Colonic mucosa (tissue), 4 donors: ENCODE results near the gene MORC3. TPM values are rescaled to one million over a fixed set of nuclear protein-coding genes. Genes with fewer than 3 reads are reported as not detected.
"Not testable (repeated sequence)": the region's sequence is repeated elsewhere in the genome, so short reads cannot be mapped to it uniquely, and the experiment has no call there.

ENCODE experiments used
- DNase-seq: peaks from one replicate; pipeline ENCODE4 v3.0.0-alpha.2; 2020
- H3K27ac ChIP-seq: fragments of 200-600 bp; one replicate; pipeline ENCODE4 v1.8.0; 2021
- H3K27me3 ChIP-seq: fragments of 200-600 bp; one replicate; pipeline ENCODE4 v1.8.0; 2021
- H3K36me3 ChIP-seq: fragments of 200-600 bp; one replicate; pipeline ENCODE4 v1.8.0; 2021
- H3K4me1 ChIP-seq: fragments of 200-600 bp; one replicate; pipeline ENCODE4 v1.8.0; 2021; ENCODE audit warnings: mild to moderate bottlenecking
- H3K4me3 ChIP-seq: fragments of 200-600 bp; one replicate; pipeline ENCODE4 v1.8.0; 2021
- H3K9ac ChIP-seq, 2 donors: one replicate each; pipeline ENCODE4 v1.7.0; 2013; ENCODE audit warnings: control low read depth in 2 of 2, low read depth in 2 of 2, low read length in 2 of 2
- H3K9me3 ChIP-seq: fragments of 200-600 bp; one replicate; pipeline ENCODE4 v1.8.0; 2021
- intact Hi-C: fragments of 100-400 bp; cut with DNase I; formaldehyde crosslinking; loops from one replicate; pipeline ENCODE4 v1.14.1; 2022
- total RNA-seq, 2 donors: library from RNA; stranded (reverse); fragmentation: NEBNext Ultra II Directional in 1 of 2; extraction: Animal tissue kit (Norgen Biotek cat#: 25700) in 1 of 2; gene quantifications; one replicate each; pipeline ENCODE4 v1.2.1, GENCODE V29; 2021
- TF ChIP-seq, protein P1 (sequence below): fragments of 200-600 bp; IDR thresholded peaks from one replicate; pipeline ENCODE4 v1.8.0; 2022; ENCODE audit warnings: antibody characterized with exemption, mild to moderate bottlenecking
- donor health status: healthy.
- donor health status: DM: no; HTN: no; CAD: no.
- donor health status: DM: no; HTN: no; CAD: no.

Gene MORC3
- total RNA-seq, 2 donors from 2014 or later = 18.5 to 28.9 TPM

- H3K9me3 ChIP-seq = no peaks in the 10 kb centered on the region
- DNase-seq = no peak
- H3K4me3 ChIP-seq = no peak overlapping the region
- H3K27me3 ChIP-seq = no peaks in the 10 kb centered on the region
- no peak overlapping the region for H3K9ac ChIP-seq
- TF ChIP-seq, protein P1, sequence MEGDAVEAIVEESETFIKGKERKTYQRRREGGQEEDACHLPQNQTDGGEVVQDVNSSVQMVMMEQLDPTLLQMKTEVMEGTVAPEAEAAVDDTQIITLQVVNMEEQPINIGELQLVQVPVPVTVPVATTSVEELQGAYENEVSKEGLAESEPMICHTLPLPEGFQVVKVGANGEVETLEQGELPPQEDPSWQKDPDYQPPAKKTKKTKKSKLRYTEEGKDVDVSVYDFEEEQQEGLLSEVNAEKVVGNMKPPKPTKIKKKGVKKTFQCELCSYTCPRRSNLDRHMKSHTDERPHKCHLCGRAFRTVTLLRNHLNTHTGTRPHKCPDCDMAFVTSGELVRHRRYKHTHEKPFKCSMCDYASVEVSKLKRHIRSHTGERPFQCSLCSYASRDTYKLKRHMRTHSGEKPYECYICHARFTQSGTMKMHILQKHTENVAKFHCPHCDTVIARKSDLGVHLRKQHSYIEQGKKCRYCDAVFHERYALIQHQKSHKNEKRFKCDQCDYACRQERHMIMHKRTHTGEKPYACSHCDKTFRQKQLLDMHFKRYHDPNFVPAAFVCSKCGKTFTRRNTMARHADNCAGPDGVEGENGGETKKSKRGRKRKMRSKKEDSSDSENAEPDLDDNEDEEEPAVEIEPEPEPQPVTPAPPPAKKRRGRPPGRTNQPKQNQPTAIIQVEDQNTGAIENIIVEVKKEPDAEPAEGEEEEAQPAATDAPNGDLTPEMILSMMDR = no peak
- intact Hi-C loops = no loop called here
- H3K4me1 ChIP-seq = no peaks in the 10 kb centered on the region
- H3K27ac ChIP-seq = no peak overlapping the region
- no peaks in the 10 kb centered on the region for H3K36me3 ChIP-seq
Measured at GRCh38 chr21:36310016-36310415, 10.0 kb upstream of the MORC3 start.

GRCh38 chr21:36313446-36313845, 6.6 kb upstream of the MORC3 start:
- H3K36me3 ChIP-seq, H3K4me3 ChIP-seq, H3K4me1 ChIP-seq, intact Hi-C loops, H3K9ac ChIP-seq, H3K27me3 ChIP-seq, DNase-seq, H3K27ac ChIP-seq, H3K9me3 ChIP-seq: not testable (repeated sequence)

GRCh38 chr21:36316045-36316444, 4.0 kb upstream of the MORC3 start:
- H3K9ac ChIP-seq, H3K4me1 ChIP-seq, H3K4me3 ChIP-seq, intact Hi-C loops, H3K27me3 ChIP-seq, H3K9me3 ChIP-seq, H3K27ac ChIP-seq, H3K36me3 ChIP-seq, DNase-seq: not testable (repeated sequence)

- Histone ChIP-seq H3K9ac (no peak overlapping the region), H3K36me3 (no peaks in the 10 kb centered on the region), H3K4me3 (no peak overlapping the region), H3K9me3 (no peaks in the 10 kb centered on the region), H3K27ac (no peak overlapping the region), H3K27me3 (no peaks in the 10 kb centered on the region), H3K4me1 (no peaks in the 10 kb centered on the region)
- DNase-seq = no peak
- intact Hi-C loops = no loop called here
- TF ChIP-seq, protein P1 = no peak
Measured at GRCh38 chr21:36316872-36317484, 3.0 kb upstream of the MORC3 start.

DNA sequence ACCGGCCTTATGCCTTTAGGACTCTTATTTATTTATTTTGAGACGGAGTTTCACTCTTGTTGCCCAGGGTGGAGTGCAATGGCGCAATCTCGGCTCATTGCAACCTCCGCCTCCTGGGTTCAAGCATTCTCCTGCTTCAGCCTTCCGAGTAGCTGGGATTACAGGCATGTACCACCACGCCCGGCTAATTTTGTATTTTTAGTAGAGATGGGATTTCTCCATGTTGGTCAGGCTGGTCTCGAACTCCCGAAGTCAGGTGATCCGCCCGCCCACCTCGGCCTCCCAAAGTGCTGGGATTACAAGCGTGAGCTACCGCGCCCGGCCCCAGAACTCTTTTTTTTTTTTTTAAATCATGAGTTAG, 611 bp upstream of the MORC3 start:
- peak overlapping the region; percentile 86 for H3K4me3 ChIP-seq
- H3K36me3 ChIP-seq, H3K4me1 ChIP-seq, H3K9me3 ChIP-seq, H3K27me3 ChIP-seq, DNase-seq, intact Hi-C loops: not testable (repeated sequence)
- peak overlapping the region; percentile 99 for H3K27ac ChIP-seq
- peak overlapping the region; percentile 56 to 67 for H3K9ac ChIP-seq

- intact Hi-C loops = no loop called here
- no peaks in the 10 kb centered on the region for H3K9me3 ChIP-seq
- TF ChIP-seq, protein P1 = no peak
- H3K36me3 ChIP-seq = no peaks in the 10 kb centered on the region
- peak; percentile 82 for DNase-seq
- H3K27me3 ChIP-seq = no peaks in the 10 kb centered on the region
- H3K4me3 ChIP-seq = peak overlapping the region; percentile 86
- H3K27ac ChIP-seq = peak overlapping the region; percentile 99
- no peaks in the 10 kb centered on the region for H3K4me1 ChIP-seq
- H3K9ac ChIP-seq = peak overlapping the region; percentile 67 to 86
Measured at GRCh38 chr21:36320421-36321324, 676 bp downstream of the MORC3 start.
